DMS114 treated with DMSO at 0.1 percent for 48 hours (cell line): ENCODE results near the gene TRIM38.
A peak's percentile ranks its signal among the peaks of the same experiment; 100 is the strongest.

Experiments used
- DNase-seq: peaks from one replicate; lab custom pipeline; 2025; ENCODE audit not compliant: unreplicated experiment; lab: John Stamatoyannopoulos, UW

TRIM38 gene

DNA sequence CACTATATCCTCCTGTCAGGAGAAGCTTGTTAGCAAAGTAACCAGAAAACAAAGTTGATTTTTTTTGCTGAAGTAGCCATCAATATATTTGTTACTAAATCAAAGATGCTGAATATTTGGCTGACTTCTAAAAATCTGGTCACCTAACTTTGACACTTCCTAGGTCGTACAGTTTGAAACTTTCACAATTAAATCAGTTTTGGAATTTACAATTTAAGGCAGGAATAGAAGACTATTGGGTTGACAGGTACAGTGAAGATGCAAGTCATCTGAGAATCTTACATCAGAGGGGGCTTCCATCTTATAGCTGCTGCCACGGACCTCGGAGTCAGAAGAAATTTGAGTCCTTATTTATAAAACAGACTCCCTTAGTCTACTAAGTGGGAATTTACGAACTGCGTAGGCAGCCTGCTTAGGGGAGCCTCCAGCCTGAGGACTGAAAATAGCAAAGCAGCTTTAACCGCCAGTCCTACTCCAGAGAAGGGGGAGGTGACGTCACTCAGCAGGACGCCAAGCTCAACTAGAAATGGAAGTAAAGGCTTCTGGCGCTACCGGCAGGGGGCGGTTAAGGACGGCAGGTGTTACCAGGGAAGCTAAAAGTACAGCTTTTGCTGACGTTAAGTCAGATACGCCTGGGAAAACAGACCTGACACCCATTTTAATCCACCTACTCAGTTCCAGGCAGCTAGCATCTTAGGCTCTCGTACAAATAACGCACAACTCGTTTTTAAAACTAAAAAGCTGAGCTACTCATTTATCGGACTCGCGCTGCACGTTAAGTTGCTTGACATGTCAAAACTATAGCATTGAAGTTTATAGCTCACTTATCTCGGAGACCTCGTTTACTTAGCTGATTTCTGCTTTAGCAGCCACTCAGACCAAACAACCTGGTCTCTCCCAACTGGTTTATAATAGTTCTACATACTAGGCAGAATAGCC, 63.6 kb downstream of the TRIM38 start:
- peak; percentile 96 for DNase-seq

DNA sequence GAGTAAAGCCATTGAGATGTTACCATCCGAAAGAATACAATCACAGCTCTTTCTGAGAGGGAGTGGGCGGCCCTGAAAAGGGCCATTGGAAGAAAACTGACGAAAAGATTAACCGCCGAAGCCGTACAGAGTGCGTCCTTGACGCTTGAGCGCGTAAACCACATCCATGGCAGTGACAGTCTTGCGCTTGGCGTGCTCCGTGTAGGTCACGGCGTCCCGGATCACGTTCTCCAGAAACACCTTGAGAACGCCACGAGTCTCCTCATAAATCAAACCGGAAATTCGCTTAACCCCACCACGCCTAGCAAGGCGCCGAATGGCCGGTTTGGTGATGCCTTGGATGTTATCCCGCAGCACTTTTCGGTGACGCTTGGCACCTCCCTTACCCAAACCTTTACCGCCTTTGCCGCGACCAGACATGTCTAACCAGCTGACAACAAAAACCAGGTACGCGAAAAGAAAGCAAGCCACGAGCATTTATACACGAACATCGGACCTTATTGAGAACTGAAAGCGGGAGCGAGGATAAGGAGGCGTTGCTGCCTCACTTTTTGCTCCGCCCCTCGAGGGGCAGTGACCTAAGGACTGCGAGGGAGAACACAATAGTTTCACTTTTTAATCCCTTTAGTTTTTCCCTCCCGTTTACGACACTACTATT, 64.4 kb downstream of the TRIM38 start:
- peak; percentile 93 for DNase-seq

DNA sequence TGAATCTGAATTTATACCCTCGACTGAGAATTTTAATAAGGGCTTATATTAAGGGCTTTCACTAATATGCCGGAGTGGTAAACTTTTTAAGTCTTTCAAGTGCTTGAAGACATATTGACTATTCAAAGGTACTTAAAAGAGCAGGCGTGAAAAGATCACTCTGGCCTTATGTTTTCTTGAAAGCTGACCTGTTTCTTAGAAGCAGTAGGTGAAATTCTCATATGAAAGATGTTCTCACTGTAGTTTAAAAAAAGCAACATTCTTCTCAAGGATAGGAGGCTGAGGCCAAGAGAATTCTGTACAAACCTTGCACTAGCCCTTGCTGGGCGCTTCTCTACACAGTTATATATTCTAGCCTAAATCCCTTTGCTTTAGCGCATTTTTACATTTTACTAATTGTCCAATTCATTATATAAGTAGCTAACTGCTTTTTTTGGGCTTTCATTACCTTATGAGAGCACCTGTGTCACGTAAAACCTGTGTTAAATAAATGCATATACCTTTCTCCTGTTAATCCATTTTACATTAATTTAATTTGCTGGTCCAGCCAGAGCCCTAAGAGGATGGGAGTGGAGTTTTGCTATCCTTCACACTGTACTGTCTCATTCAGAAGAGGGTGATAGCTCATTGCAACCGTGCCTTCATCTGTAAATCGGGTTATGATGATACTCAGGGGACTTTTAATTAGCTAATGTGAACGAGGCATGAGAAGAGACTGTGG, 65.0 kb downstream of the TRIM38 start:
- DNase-seq = no peak

DNA sequence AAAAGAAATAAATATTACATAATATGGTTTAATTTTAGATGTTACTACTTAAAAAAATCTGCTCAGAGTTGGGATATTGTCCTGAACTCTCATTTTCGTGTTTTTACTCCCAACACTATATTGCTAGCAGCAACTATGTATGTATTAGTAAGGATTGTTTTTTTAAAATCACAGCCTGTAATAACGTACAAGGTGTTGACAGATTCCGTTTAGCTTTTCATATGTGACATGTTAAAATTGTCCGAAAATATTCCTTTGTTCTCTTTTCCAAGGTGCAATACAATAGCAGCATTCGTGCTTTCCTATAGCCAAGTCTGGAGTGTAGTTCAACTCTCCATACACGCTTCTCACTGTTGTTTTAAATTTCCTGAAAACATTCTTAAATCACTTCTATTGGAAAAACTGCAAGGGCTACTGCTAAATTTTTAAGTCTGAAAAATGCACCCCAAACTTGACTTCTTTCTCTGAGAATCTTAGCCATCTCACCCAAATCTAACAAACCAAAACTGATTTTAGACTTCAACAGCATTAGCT, 65.7 kb downstream of the TRIM38 start:
- DNase-seq = no peak

DNA sequence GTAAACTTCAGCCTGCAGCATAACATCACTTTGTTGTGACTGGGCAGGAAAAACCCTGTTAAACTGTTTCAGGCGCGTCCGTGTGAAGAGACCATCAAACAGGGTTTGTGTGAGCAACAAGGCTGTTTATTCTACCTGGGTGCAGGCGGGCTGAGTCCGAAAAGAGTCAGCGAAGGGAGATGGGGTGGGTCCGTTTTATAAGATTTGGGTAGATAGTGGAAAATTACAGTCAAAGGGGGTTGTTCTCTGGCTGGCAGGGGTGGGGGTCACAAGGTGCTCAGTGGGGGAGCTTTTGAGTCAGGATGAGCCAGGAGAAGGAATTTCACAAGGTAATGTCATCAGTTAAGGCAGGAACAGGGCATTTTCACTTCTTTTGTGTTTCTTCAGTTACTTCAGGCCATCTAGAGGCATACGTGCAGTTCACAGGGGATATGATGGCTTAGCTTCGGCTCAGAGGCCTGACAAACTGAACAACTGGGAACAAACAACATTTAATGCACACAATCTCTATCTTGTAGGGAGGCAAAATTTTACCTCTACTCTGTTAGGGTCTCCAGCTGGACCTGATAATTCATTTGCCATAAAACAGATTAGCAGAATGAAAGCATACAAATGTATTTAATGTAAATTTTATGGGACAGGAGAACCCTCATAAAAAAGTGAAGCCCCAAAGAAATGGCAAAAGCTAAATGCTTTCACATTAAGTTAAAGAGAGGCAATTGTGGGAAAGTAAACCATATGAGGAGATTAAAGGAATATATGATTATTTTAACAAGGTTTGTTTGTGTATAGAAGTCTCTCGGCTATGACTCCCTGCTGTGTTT, 66.4 kb downstream of the TRIM38 start:
- no peak for DNase-seq

DNA sequence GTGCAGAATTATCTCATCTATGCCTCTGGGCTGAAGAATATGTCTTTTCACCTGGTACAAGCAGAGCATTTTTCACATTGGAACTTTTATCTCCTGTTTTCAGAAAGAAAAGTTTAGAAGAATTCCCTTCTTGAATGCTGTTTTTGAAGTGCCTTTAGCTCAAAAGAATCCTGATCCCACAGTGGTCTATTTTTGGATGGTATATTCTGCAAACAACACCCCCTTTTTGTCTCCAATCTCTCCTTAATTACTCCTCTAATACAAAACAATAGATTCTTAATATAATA, 66.9 kb downstream of the TRIM38 start:
- DNase-seq = no peak

DNA sequence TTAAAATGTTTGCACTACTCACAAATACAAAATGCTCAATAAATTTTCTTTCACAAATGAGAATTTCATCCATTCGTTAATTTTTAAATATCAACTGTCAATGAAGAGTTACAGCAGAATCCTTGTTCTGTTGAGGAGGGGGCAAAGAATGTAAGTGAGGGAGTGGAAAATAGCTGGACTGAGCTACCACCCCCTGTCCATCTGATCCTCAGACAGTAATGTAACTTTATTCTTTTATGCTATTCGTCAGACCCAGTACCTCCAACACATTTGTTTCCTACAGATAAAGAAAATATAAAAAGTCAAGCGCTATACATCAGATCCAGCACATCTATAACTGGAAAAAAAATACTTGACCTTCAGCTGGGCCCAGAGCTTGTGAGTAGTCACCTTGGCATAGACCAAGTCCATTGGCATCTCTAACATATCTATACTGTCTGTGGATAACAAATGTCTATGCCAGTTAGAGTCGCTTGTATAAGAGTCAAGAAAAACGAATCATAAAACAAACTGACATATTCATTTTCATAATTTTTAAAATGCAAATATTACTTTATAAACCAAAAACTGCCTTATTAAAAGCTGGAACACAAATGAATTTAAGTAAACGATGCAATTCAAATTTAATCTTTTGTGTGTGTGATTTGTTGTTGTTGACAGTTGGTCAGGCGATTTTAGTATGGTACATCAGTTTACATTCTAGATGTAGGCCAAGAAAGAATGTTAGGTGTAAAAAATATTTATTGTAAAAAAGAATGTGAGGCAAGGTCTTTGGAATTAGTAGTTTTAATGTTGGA, 67.5 kb downstream of the TRIM38 start:
- no peak for DNase-seq

DNA sequence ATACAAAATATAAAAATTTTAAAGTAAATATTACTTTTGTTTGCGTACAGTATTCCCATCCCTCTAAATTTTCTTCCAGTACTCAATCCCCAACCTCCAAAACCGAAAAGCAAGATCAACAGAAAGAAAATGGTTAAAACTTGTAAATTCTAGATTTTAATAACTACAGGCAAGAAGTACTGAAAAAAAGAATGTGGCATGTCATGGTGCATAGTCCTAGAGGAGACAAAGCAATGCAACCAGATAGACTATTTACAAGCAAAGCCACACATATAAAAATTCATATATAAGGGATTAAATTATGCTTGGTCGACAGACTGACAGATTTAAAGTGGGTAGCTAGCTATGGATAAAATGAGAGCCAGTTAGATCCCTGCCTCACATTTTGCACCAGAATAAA, 68.1 kb downstream of the TRIM38 start:
- no peak for DNase-seq

DNA sequence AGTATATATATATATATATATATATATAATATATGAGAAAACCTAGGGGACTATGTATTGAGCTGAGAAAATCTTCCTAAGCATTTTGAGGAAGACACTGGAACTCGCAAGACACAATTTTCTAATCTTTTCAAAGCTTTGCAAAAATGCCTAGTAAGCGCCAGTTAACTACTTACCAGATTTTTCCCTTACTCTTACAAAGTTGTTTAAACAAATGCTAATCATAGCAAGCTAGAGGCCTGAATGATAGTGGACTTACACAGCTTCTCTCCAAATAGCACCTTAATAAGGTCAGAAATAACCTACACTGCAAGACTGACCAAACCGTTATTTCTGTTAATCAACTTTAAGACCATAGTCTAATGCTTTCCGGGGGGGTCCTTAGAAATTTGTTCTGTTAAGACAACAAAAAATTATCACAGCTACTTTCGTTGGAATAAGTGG, 68.6 kb downstream of the TRIM38 start:
- DNase-seq = peak; percentile 80

DNA sequence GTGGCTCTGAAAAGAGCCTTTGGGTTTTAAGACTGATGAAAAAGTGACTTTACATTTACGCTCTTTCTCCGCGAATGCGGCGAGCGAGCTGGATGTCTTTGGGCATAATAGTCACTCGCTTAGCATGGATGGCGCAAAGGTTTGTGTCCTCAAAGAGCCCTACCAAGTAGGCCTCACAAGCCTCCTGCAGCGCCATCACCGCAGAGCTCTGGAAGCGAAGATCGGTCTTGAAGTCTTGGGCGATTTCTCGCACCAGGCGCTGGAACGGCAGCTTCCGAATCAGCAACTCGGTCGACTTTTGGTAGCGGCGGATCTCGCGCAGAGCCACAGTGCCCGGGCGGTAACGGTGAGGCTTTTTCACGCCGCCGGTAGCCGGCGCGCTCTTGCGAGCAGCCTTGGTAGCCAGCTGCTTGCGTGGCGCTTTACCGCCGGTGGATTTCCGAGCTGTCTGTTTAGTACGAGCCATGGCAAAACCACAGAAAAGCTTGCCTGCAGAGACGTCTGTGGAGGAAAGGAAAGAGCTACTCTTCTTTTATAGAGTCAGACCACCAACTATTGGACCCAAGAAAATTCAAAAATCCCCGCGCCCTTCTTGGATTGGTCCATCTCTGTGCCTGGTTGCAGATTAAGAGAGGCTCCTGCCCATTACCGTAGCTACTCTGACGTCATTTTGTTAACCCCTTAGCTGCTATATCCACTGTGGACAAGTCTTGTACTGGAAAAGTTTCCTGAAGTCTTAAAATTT, 69.2 kb downstream of the TRIM38 start:
- DNase-seq = peak; percentile 100

DNA sequence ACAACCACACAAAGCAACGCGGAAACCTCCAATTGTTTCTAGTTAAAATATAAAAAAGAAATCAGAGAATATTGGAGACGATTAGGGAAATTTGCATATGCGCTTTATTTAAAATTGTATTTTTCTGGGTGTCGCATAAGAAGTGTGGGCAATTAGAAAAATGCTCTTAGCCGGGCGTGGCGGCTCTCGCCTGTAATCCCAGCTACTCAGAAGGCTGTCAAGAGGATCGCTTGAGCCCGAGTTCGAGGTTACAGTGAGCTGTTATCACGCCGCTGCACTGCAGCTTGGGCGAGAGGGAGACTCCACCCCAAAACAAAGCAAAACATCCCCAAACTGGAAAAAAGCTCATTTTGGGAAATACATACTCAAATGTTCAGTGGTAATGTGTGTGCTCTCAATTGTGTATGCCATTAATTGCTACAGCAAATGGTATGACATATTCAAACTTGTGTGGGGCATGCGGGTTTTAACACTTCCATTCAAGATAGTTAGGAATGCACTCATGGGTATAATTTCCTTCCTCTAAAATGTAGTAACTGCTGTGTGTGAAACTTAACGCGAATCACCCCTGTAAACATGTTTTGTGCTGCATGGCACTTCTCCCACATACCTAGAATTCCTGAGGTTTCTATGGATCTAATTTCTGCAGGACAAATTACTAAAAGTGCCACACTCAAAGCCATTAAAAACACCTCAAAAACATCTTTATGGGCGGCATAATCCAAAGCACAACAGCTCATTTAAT, 69.9 kb downstream of the TRIM38 start:
- no peak for DNase-seq

DNA sequence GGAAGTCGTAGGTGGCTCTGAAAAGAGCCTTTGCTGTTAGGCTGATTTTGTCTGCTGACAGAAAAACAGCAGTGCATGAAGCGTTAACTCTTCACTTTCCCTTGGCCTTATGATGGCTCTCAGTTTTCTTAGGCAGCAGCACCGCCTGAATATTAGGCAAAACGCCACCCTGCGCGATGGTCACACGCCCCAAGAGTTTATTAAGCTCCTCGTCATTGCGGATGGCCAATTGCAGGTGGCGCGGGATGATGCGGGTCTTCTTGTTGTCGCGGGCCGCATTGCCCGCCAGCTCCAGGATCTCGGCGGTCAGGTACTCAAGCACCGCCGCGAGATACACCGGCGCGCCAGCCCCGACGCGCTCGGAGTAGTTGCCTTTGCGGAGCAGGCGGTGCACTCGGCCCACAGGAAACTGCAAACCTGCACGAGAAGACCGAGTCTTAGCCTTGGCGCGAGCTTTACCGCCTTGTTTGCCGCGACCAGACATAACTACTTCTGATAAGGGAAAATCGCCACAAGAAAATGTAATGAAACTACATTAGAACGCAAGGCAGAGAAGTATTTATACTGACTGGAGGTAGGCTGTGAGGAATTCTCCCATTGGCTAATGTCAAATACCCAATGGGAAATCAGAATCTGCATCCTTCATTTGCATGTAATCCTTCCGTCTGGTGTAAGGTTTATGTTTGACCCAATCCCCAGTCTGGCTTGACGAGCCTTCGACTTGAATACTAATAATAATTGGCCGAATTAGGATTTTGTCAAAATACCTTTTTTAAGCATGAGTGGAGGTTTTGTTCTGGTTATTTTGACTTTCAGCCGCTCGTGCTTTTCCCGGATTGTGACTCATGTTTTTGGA, 70.7 kb downstream of the TRIM38 start:
- peak; percentile 95 for DNase-seq

DNA sequence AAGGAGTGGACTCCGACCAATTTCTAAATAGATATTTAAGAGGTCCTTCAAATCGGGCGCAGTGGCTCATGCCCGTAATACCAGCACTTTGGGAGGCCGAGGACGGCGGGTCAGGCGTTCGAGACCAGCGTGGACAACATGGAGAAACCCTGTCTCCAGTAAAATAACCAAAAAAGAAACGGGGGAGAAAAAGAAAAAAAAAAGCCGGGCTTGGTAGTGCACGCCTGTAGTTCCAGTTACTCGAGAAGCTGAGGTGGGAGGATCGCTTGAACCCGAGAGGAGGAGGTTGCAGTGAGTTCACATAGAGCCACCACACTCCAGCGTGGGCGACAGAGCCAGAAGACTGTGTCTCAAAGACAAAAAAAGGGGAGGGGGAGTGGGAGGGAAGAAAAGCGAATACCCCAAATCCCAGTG, 71.3 kb downstream of the TRIM38 start:
- DNase-seq = no peak

DNA sequence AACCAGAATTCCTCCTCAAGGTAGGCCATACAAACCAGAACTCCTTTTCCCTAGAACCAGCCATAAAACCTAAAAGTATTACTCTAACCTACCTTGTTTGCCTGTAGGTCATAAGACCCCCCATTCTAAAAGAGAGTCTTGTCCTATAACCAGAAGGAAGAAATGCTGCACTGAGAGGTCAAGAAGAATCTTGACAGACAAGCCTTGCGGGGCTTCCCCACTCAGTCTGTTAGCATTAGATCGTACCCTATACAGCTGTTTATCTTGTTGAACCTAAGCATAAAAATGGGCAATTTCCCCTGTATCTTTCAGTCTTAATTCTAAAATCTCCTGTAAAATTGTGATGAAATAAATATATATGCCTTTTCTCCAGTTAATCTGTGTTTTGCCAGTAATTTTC, 72.3 kb downstream of the TRIM38 start:
- DNase-seq = no peak
